HUDEP-2 (cell line): ENCODE data around the gene SCYGR3.
"Not testable (repeated sequence)": the region's sequence is repeated elsewhere in the genome, so short reads cannot be mapped to it uniquely, and the experiment has no call there.

Source experiments
- DNase-seq, 76 experiments: peaks; one replicate each; lab custom pipeline; 2025; ENCODE audit not compliant: unreplicated experiment in 76 of 76; lab: John Stamatoyannopoulos, UW

The SCYGR3 gene

DNA sequence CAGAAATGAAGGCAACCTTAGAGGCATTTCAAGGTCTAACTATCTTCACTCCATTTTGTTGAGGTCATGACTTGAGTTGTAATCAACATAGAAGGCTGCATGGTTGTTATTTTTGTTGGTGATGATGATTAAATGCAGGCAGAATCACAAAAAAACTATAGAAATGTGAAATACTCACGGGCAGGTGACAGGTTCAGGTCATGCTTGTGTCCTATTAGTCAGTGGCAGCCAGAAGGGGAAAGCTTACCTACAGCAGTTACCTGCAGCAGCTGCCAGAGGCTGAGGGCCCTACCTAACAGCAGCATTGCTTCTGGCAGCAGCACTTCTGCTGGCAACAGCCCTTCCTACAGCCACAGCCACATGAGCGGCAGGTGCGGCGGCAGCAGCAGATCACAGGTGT lies 394 bp downstream of the SCYGR3 start:
- no peak for DNase-seq

DNA sequence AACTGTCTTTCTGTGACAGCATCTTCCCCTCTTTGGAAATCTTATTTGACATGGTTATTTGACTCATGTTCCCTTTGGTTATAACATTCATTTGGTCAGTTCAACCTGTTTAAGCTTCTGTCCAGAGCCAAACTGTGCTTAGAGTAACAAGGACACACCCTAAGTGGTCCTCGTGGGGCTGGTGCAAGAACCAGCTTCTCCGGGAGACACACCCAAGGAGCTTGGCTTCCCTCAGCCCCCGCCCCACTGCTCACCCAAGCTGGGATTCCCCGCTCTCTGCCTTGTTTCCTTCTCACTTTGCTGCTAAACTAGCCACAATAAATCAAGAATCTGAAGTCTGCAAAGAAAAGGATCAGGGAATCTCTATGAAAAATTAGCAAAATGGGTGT lies 1.4 kb downstream of the SCYGR3 start:
- DNase-seq = no peak

GRCh38 chr2:227612546-227613271 lies 1.9 kb downstream of the SCYGR3 start:
- no peak for DNase-seq

DNA sequence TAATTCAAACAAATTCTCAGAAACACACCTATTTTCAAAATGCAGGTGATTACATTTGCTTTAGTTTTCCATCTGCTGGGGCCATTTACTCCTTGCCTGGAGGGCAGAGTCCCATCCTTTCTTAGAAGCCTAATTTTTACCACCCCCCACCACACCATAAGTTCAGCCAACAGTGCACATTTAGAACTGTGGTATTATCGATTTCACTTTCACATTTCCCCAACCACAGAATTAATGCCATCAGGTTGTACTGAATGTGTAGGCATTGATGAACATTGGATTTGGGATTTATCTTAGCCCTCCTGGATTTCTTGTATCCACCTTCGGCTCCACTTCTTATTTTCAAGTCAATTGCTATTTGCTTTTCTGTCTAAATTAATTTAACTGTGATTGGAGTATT lies 4.5 kb downstream of the SCYGR3 start:
- DNase-seq = no peak

GRCh38 chr2:227608561-227609338 lies 5.9 kb downstream of the SCYGR3 start:
- no peak for DNase-seq

DNA sequence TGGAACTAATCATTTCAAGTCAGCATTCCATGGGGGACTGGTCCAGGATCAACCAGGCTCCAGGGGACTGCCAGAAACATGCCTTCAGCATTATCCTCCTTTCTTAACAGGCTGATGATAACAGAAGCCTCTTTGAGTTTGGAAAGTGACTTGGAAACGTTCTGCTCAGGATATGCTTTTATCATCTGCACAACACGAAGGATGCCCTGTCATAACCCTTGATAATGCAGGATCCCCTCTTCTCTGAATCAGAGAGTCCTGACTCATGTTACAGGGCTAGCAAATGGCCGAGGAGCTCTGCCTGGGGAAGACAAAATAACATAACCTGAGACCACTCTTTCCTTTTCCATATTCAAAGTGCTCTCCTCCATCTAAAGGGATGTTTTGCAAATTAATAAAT lies 6.7 kb downstream of the SCYGR3 start:
- no peak for DNase-seq

DNA sequence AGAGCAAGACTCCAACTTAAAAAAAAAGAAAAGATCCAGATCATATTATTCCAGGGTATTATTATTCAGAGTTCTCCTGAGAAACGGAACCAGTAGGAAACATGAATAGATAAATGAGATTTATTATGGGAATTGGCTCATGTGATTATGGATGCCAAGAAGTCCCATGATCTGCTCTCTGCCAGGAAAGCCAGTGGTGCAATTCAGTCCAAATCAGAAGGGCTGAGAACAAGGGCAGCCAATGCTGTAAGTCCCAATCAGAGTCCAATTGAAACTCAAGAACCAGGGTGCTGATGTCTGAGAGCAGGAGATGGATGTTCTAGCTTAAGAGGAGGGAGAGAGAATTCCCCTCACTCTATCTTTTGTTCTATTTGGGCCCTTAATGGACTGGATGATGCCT lies 8.2 kb downstream of the SCYGR3 start:
- no peak for DNase-seq

DNA sequence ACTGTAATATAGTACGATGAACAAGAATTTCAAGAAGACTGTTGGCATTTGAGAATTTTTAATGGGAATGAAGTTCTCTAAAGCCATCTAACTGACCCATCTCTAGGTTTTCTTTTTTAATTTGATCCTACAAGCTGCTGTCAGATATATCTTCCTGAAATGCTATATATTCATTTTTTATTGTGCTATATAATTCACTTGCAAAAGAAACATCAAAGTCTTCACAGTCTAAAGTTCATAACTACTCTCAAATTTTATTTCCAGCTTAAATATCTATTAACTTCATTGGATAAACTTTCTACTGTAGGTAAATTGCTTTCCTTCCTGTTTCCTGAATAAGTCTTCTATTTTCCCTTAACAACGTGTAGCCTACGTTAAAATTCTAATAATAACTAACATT lies 12.3 kb downstream of the SCYGR3 start:
- no peak for DNase-seq

- DNase-seq = not testable (repeated sequence)
These were observed 15.7 kb downstream of the SCYGR3 start, which contains the start of gene SCYGR2 for GRCh38 chr2:227598835-227599503. Gene SCYGR2, plus strand, starts transcription at chr2:227598893. Its CDS starts 0 bp downstream, at chr2:227598893.

GRCh38 chr2:227597998-227598397 lies 16.6 kb downstream of the SCYGR3 start:
- DNase-seq = no peak

DNA sequence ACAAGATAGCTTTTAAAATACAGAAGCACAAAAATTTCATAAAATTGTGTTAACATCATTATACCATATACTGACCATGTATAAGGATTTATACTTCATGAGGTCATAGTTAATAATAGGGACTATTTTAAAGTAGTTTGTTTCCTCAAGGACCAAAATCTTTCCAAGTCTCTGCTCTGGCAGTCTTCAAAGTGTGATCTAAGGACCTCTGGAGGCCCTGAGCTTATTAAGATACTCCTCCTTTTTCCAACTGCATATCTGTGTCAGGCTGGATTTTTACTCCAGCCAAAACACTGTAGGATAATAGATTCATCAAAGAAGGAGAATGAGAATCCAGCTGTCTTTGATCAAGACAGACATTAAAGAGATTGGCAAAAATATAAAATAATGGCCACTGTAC lies 17.6 kb downstream of the SCYGR3 start:
- DNase-seq = no peak

- DNase-seq = no peak
These were observed 18.8 kb downstream of the SCYGR3 start for GRCh38 chr2:227595797-227596196.

DNA sequence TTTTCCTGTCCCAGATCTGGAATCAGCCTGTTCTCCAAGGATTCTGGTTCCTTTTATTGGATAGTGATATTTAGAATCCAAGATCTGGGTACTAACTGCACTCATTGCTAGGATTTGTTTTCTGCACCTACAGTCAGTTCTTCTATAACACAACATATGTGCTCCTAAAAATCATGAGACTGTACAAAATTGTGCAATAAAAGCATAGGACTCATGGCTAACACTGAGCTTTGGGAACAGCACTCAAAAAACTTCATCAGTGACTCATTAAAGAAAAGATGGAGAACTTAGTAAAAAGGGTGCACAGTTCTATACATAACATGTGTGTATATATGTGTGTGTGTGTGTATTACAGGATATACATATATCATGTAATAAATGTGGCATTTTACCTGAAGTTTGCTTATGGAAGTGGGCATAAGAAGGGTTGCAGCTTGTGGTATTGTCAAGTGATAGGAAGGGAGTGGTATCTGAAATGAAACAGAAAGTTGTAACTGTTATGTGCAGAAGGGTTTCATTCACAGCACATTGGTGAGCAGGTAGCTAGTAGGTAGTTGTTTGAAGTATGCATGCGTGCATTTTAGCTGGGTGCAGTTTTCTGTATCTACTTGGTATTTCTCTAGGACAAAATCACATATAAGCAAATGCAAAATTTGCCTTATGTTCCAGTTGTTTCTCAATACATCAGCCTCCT lies 21.8 kb downstream of the SCYGR3 start:
- no peak for DNase-seq

- DNase-seq = no peak
These were observed 32.3 kb downstream of the SCYGR3 start for GRCh38 chr2:227582369-227582768.

DNA sequence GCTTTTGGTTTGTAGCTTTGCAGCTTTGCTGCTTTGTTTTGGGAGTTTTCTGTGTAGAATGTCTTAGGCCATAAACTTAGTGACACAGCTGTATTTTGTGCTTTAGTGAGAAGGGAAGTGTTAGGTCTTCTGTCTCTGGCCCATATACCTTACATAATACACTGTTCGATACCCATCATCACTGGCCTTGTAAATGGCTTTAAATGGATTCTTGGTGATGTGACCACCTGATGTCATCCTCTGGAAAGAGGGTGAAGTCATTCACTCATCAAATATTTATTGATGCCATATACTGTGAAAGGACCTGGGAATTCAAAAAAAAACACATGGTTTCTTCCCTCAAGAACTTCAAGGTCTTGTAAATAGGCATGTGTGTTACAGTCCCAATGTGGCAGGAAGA lies 34.8 kb downstream of the SCYGR3 start:
- DNase-seq = no peak

GRCh38 chr2:227578642-227579041 lies 36.0 kb downstream of the SCYGR3 start:
- DNase-seq = no peak

GRCh38 chr2:227577555-227577954 lies 37.1 kb downstream of the SCYGR3 start:
- DNase-seq = no peak

GRCh38 chr2:227576812-227577211 lies 37.8 kb downstream of the SCYGR3 start:
- DNase-seq = no peak

DNA sequence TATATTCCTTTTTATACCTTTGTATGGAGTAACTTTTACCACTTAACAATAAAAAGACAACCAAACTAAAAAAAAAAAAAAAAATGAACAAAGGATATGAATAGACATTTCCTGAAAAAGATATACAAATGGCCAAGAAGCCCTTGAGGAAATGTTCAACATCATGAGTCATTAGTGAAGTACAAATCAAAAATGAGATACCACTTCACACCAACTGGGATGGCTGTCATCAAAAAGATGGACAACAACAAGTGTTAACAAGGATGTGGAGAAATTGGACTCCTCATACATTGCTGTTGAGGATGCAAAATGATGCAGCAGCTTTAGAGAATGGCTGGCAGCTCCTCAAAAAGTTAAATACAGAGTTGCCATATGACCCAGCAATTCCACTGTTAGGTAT lies 38.5 kb downstream of the SCYGR3 start:
- no peak for DNase-seq

GRCh38 chr2:227570615-227571014 lies 44.0 kb downstream of the SCYGR3 start:
- no peak for DNase-seq

DNA sequence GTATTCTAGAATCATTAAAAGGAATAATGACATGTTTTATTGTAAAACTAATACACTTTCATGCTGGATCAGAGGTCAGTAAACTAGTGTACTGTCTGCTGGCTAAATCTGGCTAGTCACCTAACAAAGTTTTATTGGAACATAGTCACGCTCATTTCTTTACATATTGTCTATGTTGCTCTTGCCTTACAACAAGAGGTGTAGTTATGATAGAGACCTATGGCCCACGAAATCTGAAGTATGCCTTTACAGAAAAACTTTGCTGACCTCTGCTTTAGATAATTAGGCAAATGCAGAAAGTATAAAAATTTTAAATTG lies 45.8 kb downstream of the SCYGR3 start:
- no peak for DNase-seq
